K562 (cell line): ENCODE measurements around the gene CCDC116. TPM values are rescaled to one million over a fixed set of nuclear protein-coding genes. Genes with fewer than 3 reads are reported as not detected.
A peak's percentile ranks its signal among the peaks of the same experiment; 100 is the strongest.

ENCODE experiments used
- ATAC-seq: fragments of 200-7000 bp; cut with Tn5 transposase; 3 replicates; pipeline ENCODE4 v1.9.1; 2020; ENCODE audit warnings: moderate library complexity
- BruUV-seq: library from RNA; stranded (reverse); fragments of 400-500 nt; replicated peaks from 2 replicates; lab custom pipeline; 2021; lab: Mats Ljungman, UMichigan
- CTCF ChIA-PET: fragments of 300-600 bp; formaldehyde crosslinking; extraction: SDS; loops from one replicate; lab custom pipeline; 2021; ENCODE audit warnings: low intra/inter-chr PET ratio; lab: Yijun Ruan, JAX
- POLR2A ChIA-PET: fragments of 300-600, 350-650 bp; sonication (Branson Sonifier 250); formaldehyde crosslinking; extraction: SDS; loops from one replicate; lab custom pipeline; 2021; ENCODE audit warnings: antibody characterized with exemption, inconsistent platforms; lab: Yijun Ruan, JAX
- DNase-seq, 4 experiments: peaks; one replicate each; pipeline versions ENCODE4 v3.0.0 to v3.0.0-alpha.2; 2011 to 2018; ENCODE audit warnings: low spot score in 3 of 4, mixed read lengths in 3 of 4; ENCODE audit errors: extremely low read depth in 1 of 4
- FAIRE-seq: peaks from 2 replicates; lab custom pipeline; 2011; peaks lifted over from hg19 to GRCh38; lab: Jason Lieb, UNC
- H2AFZ ChIP-seq: 2 replicates; pipeline ENCODE4 v1.6.0; 2011; ENCODE audit warnings: low read depth, low read length, control low read depth, inconsistent platforms
- H3K27ac ChIP-seq: fragments of 200-600 bp; 3 replicates; pipeline ENCODE4 v1.8.0; 2011; ENCODE audit warnings: low read depth, mild to moderate bottlenecking, control low read depth, inconsistent platforms, low read length, moderate library complexity, mixed read lengths; ENCODE audit errors: extremely low read depth
- H3K27me3 ChIP-seq, 2 experiments: fragments of 300-600 bp in 1 of 2; 2 replicates in 1 of 2; 3 replicates in 1 of 2; pipeline versions ENCODE4 v1.6.0 to v1.8.0; 2011; ENCODE audit warnings: inconsistent platforms in 2 of 2, low read length in 2 of 2, mild to moderate bottlenecking in 1 of 2, mixed read lengths in 1 of 2, moderate library complexity in 1 of 2; ENCODE audit not compliant: control insufficient read depth in 2 of 2, insufficient read depth in 2 of 2
- H3K36me3 ChIP-seq: fragments of 300-600 bp; 3 replicates; pipeline ENCODE4 v1.8.0; 2011; ENCODE audit warnings: mild to moderate bottlenecking, low read length, inconsistent platforms; ENCODE audit not compliant: control insufficient read depth, insufficient read depth
- H3K4me1 ChIP-seq, 2 experiments: fragments of 200-600 bp in 1 of 2; replicated peaks in 1 of 2; 2 replicates in 1 of 2; 3 replicates in 1 of 2; pipeline versions ENCODE4 v1.5.1 to v1.8.0; 2011; ENCODE audit warnings: inconsistent platforms in 2 of 2, low read length in 2 of 2, mild to moderate bottlenecking in 1 of 2, mixed read lengths in 1 of 2, moderate library complexity in 1 of 2; ENCODE audit not compliant: control insufficient read depth in 2 of 2, insufficient read depth in 2 of 2
- H3K4me2 ChIP-seq: 2 replicates; pipeline ENCODE4 v1.6.1; 2011; ENCODE audit warnings: low read length, control low read depth, inconsistent platforms, mixed read lengths; ENCODE audit not compliant: insufficient read depth
- H3K4me3 ChIP-seq: fragments of 200-600 bp; sonication (generic), shearing (Covaris generic); 2 replicates; pipeline ENCODE4 v1.5.1; 2016; ENCODE audit warnings: control low read depth, inconsistent platforms
- H3K79me2 ChIP-seq: fragments of 200-600 bp; 3 replicates; pipeline ENCODE4 v1.8.0; 2011; ENCODE audit warnings: low read length, inconsistent platforms; ENCODE audit not compliant: control insufficient read depth, insufficient read depth
- H3K9ac ChIP-seq, 2 experiments: 2 replicates each; pipeline versions ENCODE4 v1.6.0 to v1.6.1; 2011; ENCODE audit warnings: low read depth in 2 of 2, low read length in 2 of 2, control low read depth in 1 of 2, inconsistent platforms in 1 of 2, mild to moderate bottlenecking in 1 of 2, mixed read lengths in 1 of 2; ENCODE audit not compliant: insufficient read depth in 1 of 2
- H3K9me1 ChIP-seq: one replicate; pipeline ENCODE4 v1.6.0; 2011; ENCODE audit warnings: inconsistent platforms, mild to moderate bottlenecking, low read length, moderate library complexity; ENCODE audit not compliant: control insufficient read depth, insufficient read depth
- H3K9me3 ChIP-seq: replicated peaks from 2 replicates; pipeline ENCODE4 v1.5.1; 2011; ENCODE audit warnings: low read depth, low read length, inconsistent platforms; ENCODE audit not compliant: control insufficient read depth, insufficient read depth
- H4K20me1 ChIP-seq: replicated peaks from 2 replicates; pipeline ENCODE4 v1.6.1; 2011; ENCODE audit warnings: low read length, inconsistent platforms, mixed read lengths; ENCODE audit not compliant: control insufficient read depth, insufficient read depth
- EP300 ChIP-seq: IDR thresholded peaks from 2 replicates; pipeline ENCODE4 v1.6.1; 2012; ENCODE audit warnings: low read length, improper control_type of control experiment
- MXI1 ChIP-seq: IDR thresholded peaks from 2 replicates; pipeline ENCODE4 v1.6.1; 2011; ENCODE audit warnings: low read depth, mild to moderate bottlenecking, improper control_type of control experiment, low read length
- NCOA2 ChIP-seq, 2 experiments: fragments of 450-650 bp; IDR thresholded peaks; 2 replicates each; pipeline ENCODE4 v1.6.1; 2018; ENCODE audit warnings: mild to moderate bottlenecking in 2 of 2, moderate library complexity in 1 of 2; ENCODE audit not compliant: partially characterized antibody in 2 of 2
- NFATC3 ChIP-seq: fragments of 450-650 bp; IDR thresholded peaks from 2 replicates; pipeline ENCODE4 v1.6.1; 2017; ENCODE audit warnings: mild to moderate bottlenecking
- POU5F1 ChIP-seq: fragments of 150-350 bp; IDR thresholded peaks from 2 replicates; pipeline ENCODE4 v1.6.1; 2014; ENCODE audit warnings: borderline replicate concordance, low read length, low read depth, mild to moderate bottlenecking; ENCODE audit not compliant: partially characterized antibody
- SIN3A ChIP-seq, 2 experiments: fragments of 150-350 bp in 1 of 2; IDR thresholded peaks; 2 replicates each; pipeline ENCODE4 v1.6.1; 2011 to 2016; ENCODE audit warnings: borderline replicate concordance in 2 of 2, low read depth in 2 of 2, low read length in 2 of 2, mild to moderate bottlenecking in 2 of 2, moderate library complexity in 2 of 2; ENCODE audit not compliant: control insufficient read depth in 1 of 2
- SMARCA4 ChIP-seq: fragments of 450-650 bp; IDR thresholded peaks from 2 replicates; pipeline ENCODE4 v1.6.1; 2016
- TAF7 ChIP-seq: fragments of 450-650 bp; IDR thresholded peaks from 2 replicates; pipeline ENCODE4 v1.6.1; 2016; ENCODE audit warnings: missing genetic modification characterization, missing compliant biosample characterization
- TBL1XR1 ChIP-seq, 2 experiments: IDR thresholded peaks; 2 replicates each; pipeline ENCODE4 v1.6.1; 2012; ENCODE audit warnings: improper control_type of control experiment in 2 of 2, low read length in 2 of 2, mild to moderate bottlenecking in 1 of 2
- THRAP3 ChIP-seq: fragments of 450-650 bp; IDR thresholded peaks from 2 replicates; pipeline ENCODE4 v1.6.1; 2016; ENCODE audit warnings: mild to moderate bottlenecking, inconsistent platforms, borderline replicate concordance
- ZNF253 ChIP-seq: fragments of 250-450 bp; sonication (Bioruptor Pico); conservative IDR thresholded peaks from 2 replicates; pipeline ENCODE4 v1.6.1; 2021; ENCODE audit warnings: mild to moderate bottlenecking
- WGBS: fragments of 100-300 bp; shearing (Covaris generic); methylation state at CpG from one replicate; pipeline ENCODE4 v1.1.6; 2016; ENCODE audit warnings: low coverage, mixed read lengths; ENCODE audit not compliant: insufficient coverage; ENCODE audit errors: missing lambda C conversion rate; 5-methylcytosine and 5-hydroxymethylcytosine counted together
- in situ Hi-C: fragments of 300-500 bp; cut with MboI; formaldehyde crosslinking; loops from 4 replicates; pipeline ENCODE4 v1.15.0; 2018; ENCODE audit warnings: inconsistent platforms, mixed read lengths
- intact Hi-C: fragments of 100-400 bp; cut with micrococcal nuclease; formaldehyde crosslinking; loops from 2 replicates; pipeline ENCODE4 v1.14.2; 2022
- polyA plus RNA-seq, 8 experiments: library from polyadenylated mRNA; depleted of rRNA in 4 of 8; stranded (reverse) in 5 of 8; unstranded in 3 of 8; fragments of >200 nt; fragmentation: Nextera tagmentation in 2 of 8; fragmentation: Illumina TruSeq in 1 of 8; extraction: Ambion mirVana in 2 of 8; extraction: Trizol in 1 of 8; gene quantifications; 2 replicates each; pipeline versions ENCODE4 v1.2.1 to v1.2.3, GENCODE V29; 2011 to 2014; ENCODE audit warnings: inconsistent platforms in 1 of 8, missing spikeins in 1 of 8
- total RNA-seq, 7 experiments: library from RNA; depleted of rRNA in 6 of 7; stranded (reverse); fragments of >200 nt in 6 of 7; fragmentation: Illumina TruSeq in 2 of 7; extraction: Trizol in 2 of 7; gene quantifications; 2 replicates each; pipeline versions ENCODE4 v1.2.1 to v1.2.3, GENCODE V29; 2011 to 2021; ENCODE audit warnings: low replicate concordance in 1 of 7
- TF ChIP-seq, protein P1 (sequence below): sonication (generic); formaldehyde crosslinking; IDR thresholded peaks from 2 replicates; pipeline ENCODE4 v1.5.0; 2020; ENCODE audit warnings: missing genetic modification reagents
- TF ChIP-seq, protein P2 (sequence below), 3 experiments: IDR thresholded peaks in 2 of 3; conservative IDR thresholded peaks in 1 of 3; 2 replicates each; pipeline ENCODE4 v1.5.1; 2011 to 2012; ENCODE audit warnings: low read length in 3 of 3, mild to moderate bottlenecking in 3 of 3, control low read depth in 2 of 3, improper control_type of control experiment in 1 of 3, inconsistent platforms in 1 of 3, low read depth in 1 of 3, mixed read lengths in 1 of 3, moderate library complexity in 1 of 3; ENCODE audit not compliant: insufficient read depth in 2 of 3
- TF ChIP-seq, protein P3 (sequence below), 2 experiments: fragments of 150-350 bp in 1 of 2; IDR thresholded peaks; 2 replicates each; pipeline ENCODE4 v1.6.1; 2012 to 2016; ENCODE audit warnings: low read depth in 2 of 2, low read length in 2 of 2, mild to moderate bottlenecking in 1 of 2, moderate library complexity in 1 of 2

Gene CCDC116
- total and polyA plus RNA-seq, 9 of the 15 experiments (the other 6 are each of a cell fraction or from before 2014, with no cell fraction given) = 1.6 to 11.3 (median 4.7) TPM

GRCh38 chr22:21650280-21650679 is 17.7 kb downstream of the CCDC116 start:
- H3K4me2 ChIP-seq = no peak overlapping the region
- peaks cover 19% of the 10 kb centered on the region for H4K20me1 ChIP-seq
- no peak for FAIRE-seq
- H3K79me2 ChIP-seq = peaks cover 27% of the 10 kb centered on the region
- no peak overlapping the region for H2AFZ ChIP-seq
- 0 out of 3 replicates have a peak overlapping the region, but pooled peaks have one; percentile 0 for H3K27ac ChIP-seq
- ChIA-PET POLR2A (interaction anchor here (1.6 to 75.5 kb wide), 4 partner anchors 9 to 82 kb away, joined by 8 to 4622 read pairs (median 96); partner anchors contain the start of genes CCDC116, PPIL2, SDF2L1 and YDJC), CTCF (interaction anchor here (1.0 kb wide), 1 partner anchor 79 kb away, joined by 3 read pairs; no protein-coding TSS in a partner anchor)
- H3K4me3 ChIP-seq = no peak overlapping the region
- ATAC-seq = no peak
- H3K4me1 ChIP-seq = peaks cover 29 to 39% of the 10 kb centered on the region in 2 experiments
- intact Hi-C loops = loop anchor here (10.0 kb wide), 1 partner anchor 795 kb away; the partner anchor contains the start of genes PI4KA and SNAP29
- H3K9ac ChIP-seq = peak overlapping the region in 1 of 2 experiments; percentile 1; a peak in 1 of 4 replicates
- 48% methylated on average over 7 of the region's 7 CpGs for WGBS
- DNase-seq = peak in 1 of 4 experiments; percentile 54
- peaks cover 18% of the 10 kb centered on the region for H3K9me1 ChIP-seq
- in situ Hi-C loops = loop anchor here (25.0 kb wide), 1 partner anchor 1313 kb away; no protein-coding TSS in a partner anchor
- peaks cover 66% of the 10 kb centered on the region for H3K36me3 ChIP-seq
- no peaks in the 10 kb centered on the region for H3K27me3 ChIP-seq
- H3K9me3 ChIP-seq = no peaks in the 10 kb centered on the region
- BruUV-seq = no TSS peak
- peak in 1 of 2 experiments; percentile 43; a peak in 1 of 4 replicates for TF ChIP-seq TBL1XR1 (IDR thresholded peaks at IDR 0.05; ENCODE audit: low read length in 2 of 2)
- no peak for TF ChIP-seq SMARCA4
- TF ChIP-seq ZNF253 (CRISPR knock-in tag) = no peak
- no peak for TF ChIP-seq NFATC3
- TF ChIP-seq, protein P1, sequence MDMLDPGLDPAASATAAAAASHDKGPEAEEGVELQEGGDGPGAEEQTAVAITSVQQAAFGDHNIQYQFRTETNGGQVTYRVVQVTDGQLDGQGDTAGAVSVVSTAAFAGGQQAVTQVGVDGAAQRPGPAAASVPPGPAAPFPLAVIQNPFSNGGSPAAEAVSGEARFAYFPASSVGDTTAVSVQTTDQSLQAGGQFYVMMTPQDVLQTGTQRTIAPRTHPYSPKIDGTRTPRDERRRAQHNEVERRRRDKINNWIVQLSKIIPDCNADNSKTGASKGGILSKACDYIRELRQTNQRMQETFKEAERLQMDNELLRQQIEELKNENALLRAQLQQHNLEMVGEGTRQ (CRISPR knock-in tag) = no peak
- no peak for TF ChIP-seq TAF7
- no peak for TF ChIP-seq NCOA2 (IDR thresholded peaks at IDR 0.05; ENCODE audit: partially characterized antibody in 2 of 2)
- TF ChIP-seq MXI1 = 0 out of 2 replicates have a peak, but pooled peaks have one; percentile 20
- TF ChIP-seq, protein P2, sequence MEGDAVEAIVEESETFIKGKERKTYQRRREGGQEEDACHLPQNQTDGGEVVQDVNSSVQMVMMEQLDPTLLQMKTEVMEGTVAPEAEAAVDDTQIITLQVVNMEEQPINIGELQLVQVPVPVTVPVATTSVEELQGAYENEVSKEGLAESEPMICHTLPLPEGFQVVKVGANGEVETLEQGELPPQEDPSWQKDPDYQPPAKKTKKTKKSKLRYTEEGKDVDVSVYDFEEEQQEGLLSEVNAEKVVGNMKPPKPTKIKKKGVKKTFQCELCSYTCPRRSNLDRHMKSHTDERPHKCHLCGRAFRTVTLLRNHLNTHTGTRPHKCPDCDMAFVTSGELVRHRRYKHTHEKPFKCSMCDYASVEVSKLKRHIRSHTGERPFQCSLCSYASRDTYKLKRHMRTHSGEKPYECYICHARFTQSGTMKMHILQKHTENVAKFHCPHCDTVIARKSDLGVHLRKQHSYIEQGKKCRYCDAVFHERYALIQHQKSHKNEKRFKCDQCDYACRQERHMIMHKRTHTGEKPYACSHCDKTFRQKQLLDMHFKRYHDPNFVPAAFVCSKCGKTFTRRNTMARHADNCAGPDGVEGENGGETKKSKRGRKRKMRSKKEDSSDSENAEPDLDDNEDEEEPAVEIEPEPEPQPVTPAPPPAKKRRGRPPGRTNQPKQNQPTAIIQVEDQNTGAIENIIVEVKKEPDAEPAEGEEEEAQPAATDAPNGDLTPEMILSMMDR (IDR thresholded peaks at IDR 0.05 in 2 of 3, conservative IDR thresholded peaks at IDR 0.05 in 1 of 3; ENCODE audit: insufficient read depth in 2 of 3, low read depth in 1 of 3, low read length in 3 of 3) = 0 out of 6 replicates have a peak, but pooled peaks of 1 of the 3 experiments have one; percentile 5
- TF ChIP-seq, protein P3, sequence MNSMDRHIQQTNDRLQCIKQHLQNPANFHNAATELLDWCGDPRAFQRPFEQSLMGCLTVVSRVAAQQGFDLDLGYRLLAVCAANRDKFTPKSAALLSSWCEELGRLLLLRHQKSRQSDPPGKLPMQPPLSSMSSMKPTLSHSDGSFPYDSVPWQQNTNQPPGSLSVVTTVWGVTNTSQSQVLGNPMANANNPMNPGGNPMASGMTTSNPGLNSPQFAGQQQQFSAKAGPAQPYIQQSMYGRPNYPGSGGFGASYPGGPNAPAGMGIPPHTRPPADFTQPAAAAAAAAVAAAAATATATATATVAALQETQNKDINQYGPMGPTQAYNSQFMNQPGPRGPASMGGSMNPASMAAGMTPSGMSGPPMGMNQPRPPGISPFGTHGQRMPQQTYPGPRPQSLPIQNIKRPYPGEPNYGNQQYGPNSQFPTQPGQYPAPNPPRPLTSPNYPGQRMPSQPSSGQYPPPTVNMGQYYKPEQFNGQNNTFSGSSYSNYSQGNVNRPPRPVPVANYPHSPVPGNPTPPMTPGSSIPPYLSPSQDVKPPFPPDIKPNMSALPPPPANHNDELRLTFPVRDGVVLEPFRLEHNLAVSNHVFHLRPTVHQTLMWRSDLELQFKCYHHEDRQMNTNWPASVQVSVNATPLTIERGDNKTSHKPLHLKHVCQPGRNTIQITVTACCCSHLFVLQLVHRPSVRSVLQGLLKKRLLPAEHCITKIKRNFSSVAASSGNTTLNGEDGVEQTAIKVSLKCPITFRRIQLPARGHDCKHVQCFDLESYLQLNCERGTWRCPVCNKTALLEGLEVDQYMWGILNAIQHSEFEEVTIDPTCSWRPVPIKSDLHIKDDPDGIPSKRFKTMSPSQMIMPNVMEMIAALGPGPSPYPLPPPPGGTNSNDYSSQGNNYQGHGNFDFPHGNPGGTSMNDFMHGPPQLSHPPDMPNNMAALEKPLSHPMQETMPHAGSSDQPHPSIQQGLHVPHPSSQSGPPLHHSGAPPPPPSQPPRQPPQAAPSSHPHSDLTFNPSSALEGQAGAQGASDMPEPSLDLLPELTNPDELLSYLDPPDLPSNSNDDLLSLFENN (IDR thresholded peaks at IDR 0.05; ENCODE audit: low read depth in 2 of 2, low read length in 2 of 2) = 0 out of 4 replicates have a peak, but pooled peaks of 1 of the 2 experiments have one; percentile 18
- TF ChIP-seq EP300 = 0 out of 2 replicates have a peak, but pooled peaks have one; percentile 12
- TF ChIP-seq THRAP3 = no peak
- TF ChIP-seq SIN3A (IDR thresholded peaks at IDR 0.05; ENCODE audit: borderline replicate concordance in 2 of 2, control insufficient read depth in 1 of 2, low read depth in 2 of 2, low read length in 2 of 2) = peak in 1 of 2 experiments; percentile 25; a peak in 1 of 4 replicates
- no peak for TF ChIP-seq POU5F1
